Muscle of back (tissue), 11 donors: ENCODE data around the gene RXRA. TPM values are rescaled to one million over a fixed set of nuclear protein-coding genes. Genes with fewer than 3 reads are reported as not detected.

Source experiments
- DNase-seq, 3 donors: peaks; one replicate each; pipeline versions ENCODE4 v3.0.0 to v3.0.0-alpha.2; 2013
- polyA plus RNA-seq, 10 donors: library from polyadenylated mRNA; unstranded; fragments of 120-200 nt; gene quantifications; one replicate each; pipeline ENCODE4 v1.2.1, GENCODE V29; 2013; ENCODE audit not compliant: insufficient read length in 10 of 10

The RXRA gene
- polyA plus RNA-seq, 10 donors = 23.7 to 46.0 (median 28.1) TPM

- DNase-seq = no peak
Observed at GRCh38 chr9:134335486-134336220, 9.4 kb downstream of the RXRA start.

- no peak for DNase-seq
Observed at GRCh38 chr9:134336228-134336627, 10.0 kb downstream of the RXRA start.

- no peak for DNase-seq
Observed at GRCh38 chr9:134336924-134337323, 10.7 kb downstream of the RXRA start.

GRCh38 chr9:134337469-134337868 lies 11.2 kb downstream of the RXRA start:
- no peak for DNase-seq

GRCh38 chr9:134338394-134339182 lies 12.3 kb downstream of the RXRA start:
- peak in 1 of 3 donors; percentile 37 for DNase-seq

- peak in 1 of 3 donors; percentile 51 for DNase-seq
Observed at GRCh38 chr9:134339183-134339806, 13.0 kb downstream of the RXRA start.

GRCh38 chr9:134340475-134341160 lies 14.4 kb downstream of the RXRA start:
- DNase-seq = peak in 1 of 3 donors; percentile 51

GRCh38 chr9:134341306-134341705 lies 15.1 kb downstream of the RXRA start:
- peak in 1 of 3 donors; percentile 34 for DNase-seq

GRCh38 chr9:134341929-134342745 lies 15.9 kb downstream of the RXRA start:
- no peak for DNase-seq

- DNase-seq = no peak
Observed at GRCh38 chr9:134342746-134343115, 16.5 kb downstream of the RXRA start.

GRCh38 chr9:134343637-134344036 lies 17.4 kb downstream of the RXRA start:
- peak in 1 of 3 donors; percentile 56 for DNase-seq

GRCh38 chr9:134344068-134344799 lies 18.0 kb downstream of the RXRA start:
- DNase-seq = peak in 1 of 3 donors; percentile 66

- DNase-seq = no peak
Observed at GRCh38 chr9:134344800-134345310, 18.6 kb downstream of the RXRA start.

GRCh38 chr9:134345737-134346136 lies 19.5 kb downstream of the RXRA start:
- no peak for DNase-seq

GRCh38 chr9:134346151-134346550 lies 19.9 kb downstream of the RXRA start:
- no peak for DNase-seq

- no peak for DNase-seq
Observed at GRCh38 chr9:134346840-134347583, 20.8 kb downstream of the RXRA start.

GRCh38 chr9:134347996-134348395 lies 21.7 kb downstream of the RXRA start:
- no peak for DNase-seq

- DNase-seq = no peak
Observed at GRCh38 chr9:134348404-134349155, 22.3 kb downstream of the RXRA start.

- DNase-seq = no peak
Observed at GRCh38 chr9:134349936-134350335, 23.7 kb downstream of the RXRA start.
